ENCODE results near the gene NR5A2.

The NR5A2 gene

DNA sequence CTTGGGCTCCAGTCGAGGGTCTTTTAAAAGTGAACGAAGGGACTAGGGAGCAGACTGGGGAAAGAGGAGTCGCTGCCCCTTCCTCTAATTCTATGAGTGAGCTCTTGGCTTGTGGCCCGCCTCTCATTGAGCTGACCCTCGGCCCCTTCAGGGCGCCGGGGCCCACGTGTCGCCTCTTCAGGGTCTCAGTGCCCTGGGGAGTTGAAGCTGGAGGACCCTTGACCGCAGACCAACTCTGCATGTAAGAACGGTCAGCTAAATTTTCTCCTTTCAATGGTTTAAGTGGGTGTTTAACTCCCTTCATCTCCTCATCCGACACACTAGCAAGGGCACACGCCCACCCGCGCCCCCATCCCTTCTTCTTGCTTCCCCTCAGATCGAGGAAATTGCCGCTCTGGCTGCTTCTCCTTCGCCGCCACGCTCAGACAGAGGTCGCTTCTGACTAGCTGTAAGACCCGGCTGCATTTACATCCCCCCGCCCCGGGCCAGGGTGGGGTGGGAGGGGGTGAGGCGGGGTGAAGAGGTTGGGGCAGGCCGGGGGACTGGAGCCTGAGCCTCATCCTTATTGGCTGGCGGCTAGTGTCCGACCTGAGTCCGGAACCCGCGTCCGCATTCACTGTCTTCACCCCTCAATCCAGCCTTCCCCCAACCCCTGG lies 10.9 kb downstream of the NR5A2 start:
- TF ChIP-seq, protein P1, sequence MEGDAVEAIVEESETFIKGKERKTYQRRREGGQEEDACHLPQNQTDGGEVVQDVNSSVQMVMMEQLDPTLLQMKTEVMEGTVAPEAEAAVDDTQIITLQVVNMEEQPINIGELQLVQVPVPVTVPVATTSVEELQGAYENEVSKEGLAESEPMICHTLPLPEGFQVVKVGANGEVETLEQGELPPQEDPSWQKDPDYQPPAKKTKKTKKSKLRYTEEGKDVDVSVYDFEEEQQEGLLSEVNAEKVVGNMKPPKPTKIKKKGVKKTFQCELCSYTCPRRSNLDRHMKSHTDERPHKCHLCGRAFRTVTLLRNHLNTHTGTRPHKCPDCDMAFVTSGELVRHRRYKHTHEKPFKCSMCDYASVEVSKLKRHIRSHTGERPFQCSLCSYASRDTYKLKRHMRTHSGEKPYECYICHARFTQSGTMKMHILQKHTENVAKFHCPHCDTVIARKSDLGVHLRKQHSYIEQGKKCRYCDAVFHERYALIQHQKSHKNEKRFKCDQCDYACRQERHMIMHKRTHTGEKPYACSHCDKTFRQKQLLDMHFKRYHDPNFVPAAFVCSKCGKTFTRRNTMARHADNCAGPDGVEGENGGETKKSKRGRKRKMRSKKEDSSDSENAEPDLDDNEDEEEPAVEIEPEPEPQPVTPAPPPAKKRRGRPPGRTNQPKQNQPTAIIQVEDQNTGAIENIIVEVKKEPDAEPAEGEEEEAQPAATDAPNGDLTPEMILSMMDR (IDR thresholded peaks at IDR 0.05; ENCODE audit: extremely low read depth, insufficient read depth, missing control alignments): no peak
- DNase-seq (ENCODE audit: low spot score): peak; percentile 23
- in situ Hi-C loops (cut with MboI; ENCODE audit: low pct_unique_long_range_greater_than_20kb, low sequenced_read_pairs, unreplicated experiment): no loop called here

DNA sequence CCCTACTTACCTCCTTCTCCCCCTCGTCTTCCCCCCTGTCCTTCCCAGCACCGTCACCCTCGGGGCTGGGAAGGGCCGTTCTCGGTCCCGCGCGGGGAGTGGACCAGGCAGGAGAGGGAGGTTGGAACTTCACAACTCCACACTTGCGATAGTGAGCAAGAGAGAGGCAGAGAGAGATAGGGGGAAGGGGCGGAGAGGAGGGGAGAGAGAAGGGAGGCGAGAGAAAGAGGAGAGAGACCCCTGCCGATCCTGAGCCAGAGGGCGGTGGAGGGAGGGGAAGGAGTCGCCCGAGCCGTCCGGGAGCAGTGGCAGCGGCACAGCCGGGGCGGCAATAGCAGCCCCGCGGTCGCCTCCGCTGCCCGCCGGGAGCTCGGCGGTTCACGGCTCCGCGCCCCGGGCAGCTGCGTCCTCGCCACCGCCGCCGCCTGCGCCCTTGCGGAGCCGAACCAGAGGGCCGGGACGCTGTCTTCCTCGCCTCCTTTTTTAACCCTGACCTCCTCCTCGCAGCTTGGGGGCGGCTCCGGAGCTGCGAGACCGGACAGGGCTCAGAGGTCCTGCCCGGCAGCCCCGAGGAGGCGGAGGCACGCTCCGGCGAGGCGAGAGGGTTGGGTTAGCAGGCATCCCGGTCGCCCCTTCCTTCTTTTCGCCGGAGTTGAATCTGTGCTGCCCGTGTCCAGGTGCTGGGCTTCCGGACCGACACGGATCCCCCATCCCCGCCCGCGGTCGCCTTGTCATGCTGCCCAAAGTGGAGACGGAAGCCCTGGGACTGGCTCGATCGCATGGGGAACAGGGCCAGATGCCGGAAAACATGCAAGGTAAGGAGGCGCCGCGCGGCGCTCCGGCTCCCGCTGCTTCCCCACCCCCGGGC lies 11.7 kb downstream of the NR5A2 start:
- DNase-seq (ENCODE audit: low spot score): peak; percentile 64
- TF ChIP-seq, protein P1 (IDR thresholded peaks at IDR 0.05; ENCODE audit: extremely low read depth, insufficient read depth, missing control alignments): no peak
- in situ Hi-C loops (cut with MboI; ENCODE audit: low pct_unique_long_range_greater_than_20kb, low sequenced_read_pairs, unreplicated experiment): no loop called here

DNA sequence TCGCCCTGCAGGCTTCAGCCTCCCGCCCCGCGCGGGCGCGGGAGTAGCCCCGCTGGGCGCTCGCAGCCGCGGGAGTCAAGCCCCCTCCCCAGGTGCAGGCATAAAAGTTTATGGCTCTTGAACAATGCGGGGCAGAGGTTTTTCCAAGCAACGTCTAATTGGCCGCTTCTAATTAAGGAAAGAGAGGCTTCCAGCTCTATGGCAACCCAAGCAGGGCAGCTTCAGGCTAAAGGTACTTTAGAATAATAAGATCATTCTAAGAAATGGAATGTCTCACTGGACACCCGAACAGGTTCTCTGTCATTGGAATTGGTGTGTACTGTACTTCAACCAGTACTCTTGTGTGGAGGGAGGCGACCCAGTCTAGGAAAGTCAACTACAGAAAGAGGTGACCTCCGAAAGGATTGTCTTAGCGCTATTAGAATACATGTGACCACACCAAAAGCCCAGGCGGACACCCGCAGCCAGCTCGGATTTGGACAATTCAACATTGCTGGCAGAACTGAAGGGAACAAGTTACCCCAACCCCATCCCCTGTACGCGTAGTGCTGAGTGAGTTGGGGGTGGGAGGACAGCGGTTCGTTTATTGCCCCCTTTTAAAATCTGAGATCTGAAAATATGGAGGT lies 12.5 kb downstream of the NR5A2 start:
- in situ Hi-C loops (cut with MboI; ENCODE audit: low pct_unique_long_range_greater_than_20kb, low sequenced_read_pairs, unreplicated experiment): no loop called here
- TF ChIP-seq, protein P1 (IDR thresholded peaks at IDR 0.05; ENCODE audit: extremely low read depth, insufficient read depth, missing control alignments): no peak

DNA sequence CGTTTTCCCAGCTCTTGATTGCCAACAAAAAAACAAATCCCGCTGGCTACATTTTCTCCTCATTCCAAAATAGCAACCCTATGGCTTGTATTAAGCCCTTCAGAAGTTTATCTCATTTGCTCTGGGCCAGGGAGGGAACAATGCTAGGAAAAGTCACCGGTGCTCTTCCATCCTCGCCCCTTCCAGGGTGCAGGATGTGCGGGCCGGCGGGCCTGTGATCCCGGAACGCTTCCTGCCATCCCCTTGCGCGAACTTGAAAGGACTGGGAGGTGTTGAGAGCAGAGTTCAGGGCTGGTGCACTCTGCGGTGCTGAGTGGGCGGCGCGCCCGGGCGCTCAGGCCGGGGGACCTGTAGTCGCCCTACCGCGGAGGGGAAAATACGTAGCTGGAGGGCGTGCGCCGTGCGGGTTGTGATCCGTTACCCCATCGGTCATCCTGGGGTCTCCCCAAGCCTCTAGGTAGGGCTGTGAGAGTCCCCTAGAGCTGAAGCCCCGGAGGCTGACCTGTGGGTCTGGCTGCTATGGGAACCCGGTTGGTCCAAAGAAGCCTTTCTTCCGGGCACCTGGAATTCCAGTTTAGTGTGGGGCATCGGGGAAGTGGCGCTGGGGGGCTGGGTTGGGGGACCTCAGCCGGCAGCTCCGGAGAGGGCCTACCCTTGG lies 13.1 kb downstream of the NR5A2 start:
- DNase-seq (ENCODE audit: low spot score): peak; percentile 44
- TF ChIP-seq, protein P1 (IDR thresholded peaks at IDR 0.05; ENCODE audit: extremely low read depth, insufficient read depth, missing control alignments): no peak
- in situ Hi-C loops (cut with MboI; ENCODE audit: low pct_unique_long_range_greater_than_20kb, low sequenced_read_pairs, unreplicated experiment): no loop called here

More for the DNA sequence above, 12.5 kb downstream of the NR5A2 start:
- peak; percentile 54 for DNase-seq (ENCODE audit: low spot score)

DNA sequence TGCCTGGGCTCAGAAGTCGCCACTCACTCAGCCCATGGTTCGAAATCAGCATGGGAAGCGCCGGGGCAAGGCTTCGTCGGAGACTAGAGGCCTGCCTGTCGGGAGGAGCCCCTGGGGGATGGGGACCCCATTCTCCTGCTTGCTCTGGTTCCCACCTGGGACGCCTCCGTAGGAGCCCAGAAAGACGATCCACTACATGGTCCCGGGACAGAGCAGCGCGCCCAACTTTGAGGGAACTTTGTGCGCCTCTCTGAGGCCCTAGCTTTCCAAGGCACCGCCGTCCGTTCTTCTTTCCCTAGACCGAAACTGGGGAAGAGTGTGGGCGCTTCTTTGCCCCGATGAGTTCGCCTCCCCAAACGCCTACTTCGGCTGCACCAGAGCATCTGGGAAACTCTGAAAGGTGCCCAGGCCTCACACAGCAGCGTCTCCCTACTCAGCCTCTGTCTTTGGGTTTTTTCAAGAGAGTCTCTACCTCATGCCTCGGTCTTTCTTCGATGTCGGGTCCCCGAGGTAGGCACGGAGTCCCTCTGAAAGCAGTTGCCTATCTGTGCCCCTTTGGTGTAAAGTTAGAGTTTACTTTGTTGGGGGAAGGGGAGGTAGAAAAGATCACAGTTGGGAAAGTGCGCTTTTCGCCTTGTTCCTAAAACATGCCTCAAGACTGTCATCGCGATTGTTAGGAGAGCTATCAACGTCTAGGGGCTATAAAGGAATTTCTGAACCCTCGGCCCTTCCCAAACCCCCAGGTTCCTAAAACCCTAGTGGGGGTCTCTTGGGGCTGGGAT lies 14.0 kb downstream of the NR5A2 start:
- in situ Hi-C loops (cut with MboI; ENCODE audit: low pct_unique_long_range_greater_than_20kb, low sequenced_read_pairs, unreplicated experiment): no loop called here
- peak; percentile 41 for DNase-seq (ENCODE audit: low spot score)
- TF ChIP-seq, protein P1 (IDR thresholded peaks at IDR 0.05; ENCODE audit: extremely low read depth, insufficient read depth, missing control alignments): no peak
